Transverse colon (tissue), 3 donors: Measurements from ENCODE around the gene JAZF1.

Source experiments
- POLR2A ChIP-seq: fragments of 450-650 bp; IDR thresholded peaks from one replicate; pipeline ENCODE4 v1.6.1; 2016; ENCODE audit warnings: antibody characterized with exemption, mild to moderate bottlenecking, moderate library complexity
- TF ChIP-seq, protein P1 (sequence below), 5 experiments: fragments of 200-600 bp in 3 of 5; fragments of 450-650 bp in 2 of 5; sonication (generic) in 3 of 5; IDR thresholded peaks; 1 replicate in 2 of 5; 2 replicates in 3 of 5; pipeline ENCODE4 v1.5.1; 2016 to 2017; ENCODE audit warnings: antibody characterized with exemption in 5 of 5, inconsistent platforms in 3 of 5, mild to moderate bottlenecking in 2 of 5, moderate library complexity in 1 of 5

- TF ChIP-seq POLR2A = no peak
- TF ChIP-seq, protein P1, sequence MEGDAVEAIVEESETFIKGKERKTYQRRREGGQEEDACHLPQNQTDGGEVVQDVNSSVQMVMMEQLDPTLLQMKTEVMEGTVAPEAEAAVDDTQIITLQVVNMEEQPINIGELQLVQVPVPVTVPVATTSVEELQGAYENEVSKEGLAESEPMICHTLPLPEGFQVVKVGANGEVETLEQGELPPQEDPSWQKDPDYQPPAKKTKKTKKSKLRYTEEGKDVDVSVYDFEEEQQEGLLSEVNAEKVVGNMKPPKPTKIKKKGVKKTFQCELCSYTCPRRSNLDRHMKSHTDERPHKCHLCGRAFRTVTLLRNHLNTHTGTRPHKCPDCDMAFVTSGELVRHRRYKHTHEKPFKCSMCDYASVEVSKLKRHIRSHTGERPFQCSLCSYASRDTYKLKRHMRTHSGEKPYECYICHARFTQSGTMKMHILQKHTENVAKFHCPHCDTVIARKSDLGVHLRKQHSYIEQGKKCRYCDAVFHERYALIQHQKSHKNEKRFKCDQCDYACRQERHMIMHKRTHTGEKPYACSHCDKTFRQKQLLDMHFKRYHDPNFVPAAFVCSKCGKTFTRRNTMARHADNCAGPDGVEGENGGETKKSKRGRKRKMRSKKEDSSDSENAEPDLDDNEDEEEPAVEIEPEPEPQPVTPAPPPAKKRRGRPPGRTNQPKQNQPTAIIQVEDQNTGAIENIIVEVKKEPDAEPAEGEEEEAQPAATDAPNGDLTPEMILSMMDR (IDR thresholded peaks at IDR 0.05) = no peak
Measured at GRCh38 chr7:27843584-27844305, 336.9 kb downstream of the JAZF1 start.
